ENCODE data around the gene TBC1D25. TPM values are rescaled to one million over a fixed set of nuclear protein-coding genes. Genes with fewer than 3 reads are reported as not detected.
"Not testable (repeated sequence)": the region's sequence is repeated elsewhere in the genome, so short reads cannot be mapped to it uniquely, and the experiment has no call there.

The TBC1D25 gene
- total RNA-seq, 1 donor from 2014 or later = 14.5 TPM

DNA sequence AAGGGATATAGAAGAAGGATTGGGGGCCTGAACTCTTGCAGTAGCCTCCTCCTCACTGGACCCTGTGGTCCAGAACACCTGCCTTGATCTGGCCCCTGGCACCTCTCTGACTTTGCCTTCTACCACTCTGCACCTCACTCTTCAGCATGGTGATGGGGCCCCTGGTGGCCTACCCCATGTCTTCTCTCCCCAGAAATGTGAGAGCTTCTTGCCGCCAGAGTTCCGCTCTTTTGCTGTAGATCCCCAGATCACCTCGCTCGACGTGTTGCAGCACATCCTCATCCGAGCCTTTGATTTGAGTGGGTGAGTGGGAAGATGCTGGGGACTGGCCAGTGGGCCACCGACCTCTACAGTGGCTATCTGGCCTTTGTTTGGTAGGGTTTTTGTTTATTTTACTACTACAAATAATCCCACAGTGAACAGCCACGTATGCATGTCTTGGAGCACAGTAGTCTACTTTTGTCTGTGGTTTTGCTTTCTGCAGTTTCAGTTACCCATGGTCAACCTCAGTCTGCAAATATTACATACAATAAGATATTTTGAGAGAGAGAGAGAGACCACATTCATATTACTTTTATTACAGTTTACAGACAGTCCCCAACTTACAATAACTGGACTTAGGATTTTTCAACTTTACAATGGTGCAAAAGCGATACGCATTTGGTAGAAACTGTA lies 1.8 kb downstream of the TBC1D25 start:
- Histone ChIP-seq H3K36me3 (peaks cover 23% of the 10 kb centered on the region), H3K9me3 (replicated peaks) (no peaks in the 10 kb centered on the region), H3K4me3 (no peak overlapping the region), H3K27me3 (ENCODE audit: low read depth) (no peaks in the 10 kb centered on the region), H3K27ac (replicated peaks) (no peak overlapping the region), H3K4me1 (peaks cover 11% of the 10 kb centered on the region)
- intact Hi-C loops (cut with micrococcal nuclease) = no loop called here
- no peak for DNase-seq
- TF ChIP-seq CTCF (IDR thresholded peaks at IDR 0.05; ENCODE audit: borderline replicate concordance) = no peak

- Histone ChIP-seq H3K4me1 (peaks cover 6% of the 10 kb centered on the region), H3K27me3 (ENCODE audit: low read depth) (no peaks in the 10 kb centered on the region), H3K27ac (replicated peaks) (no peak overlapping the region), H3K9me3 (replicated peaks) (no peaks in the 10 kb centered on the region), H3K4me3 (no peak overlapping the region), H3K36me3 (peaks cover 32% of the 10 kb centered on the region)
- intact Hi-C loops (cut with micrococcal nuclease) = no loop called here
- no peak for DNase-seq
- no peak for TF ChIP-seq CTCF (IDR thresholded peaks at IDR 0.05; ENCODE audit: borderline replicate concordance)
Observed at GRCh38 chrX:48548871-48549270, 9.4 kb downstream of the TBC1D25 start.

DNA sequence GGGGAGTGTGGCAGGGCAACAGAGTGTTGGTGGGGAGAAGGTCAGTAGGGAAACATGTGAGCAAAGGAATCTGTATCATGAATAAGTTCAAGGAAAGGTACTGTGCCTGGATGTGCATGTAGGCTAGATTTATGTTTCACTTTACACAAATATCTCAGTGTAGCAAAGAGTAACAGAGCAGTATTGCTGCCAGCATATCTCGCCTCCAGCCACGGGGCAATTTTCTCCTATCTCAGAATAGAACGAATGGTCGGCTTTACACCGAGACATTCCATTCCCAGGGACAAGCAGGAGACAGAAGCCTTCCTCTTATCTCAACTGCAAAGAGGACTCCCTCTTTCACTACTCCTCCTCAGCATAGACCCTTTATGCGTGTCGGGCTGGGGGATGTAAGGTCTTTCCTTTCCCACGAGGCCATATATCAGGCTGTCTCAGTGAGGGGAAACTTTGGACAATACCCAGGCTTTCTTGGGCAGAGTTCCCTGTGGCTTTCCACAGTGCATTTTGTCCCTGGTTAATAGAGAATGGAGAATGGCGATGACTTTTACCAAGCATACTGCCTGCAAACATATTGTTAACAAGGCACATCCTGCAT lies 16.3 kb downstream of the TBC1D25 start:
- Histone ChIP-seq H3K4me1 (peaks cover 11% of the 10 kb centered on the region), H3K36me3 (peaks cover 20% of the 10 kb centered on the region), H3K27ac (replicated peaks) (peak overlapping the region; percentile 73)
- H3K4me3 ChIP-seq; H3K27me3 ChIP-seq (ENCODE audit: low read depth); DNase-seq; H3K9me3 ChIP-seq (replicated peaks); intact Hi-C loops (cut with micrococcal nuclease): not testable (repeated sequence)

- TF ChIP-seq CTCF (IDR thresholded peaks at IDR 0.05; ENCODE audit: borderline replicate concordance) = no peak
- H3K36me3 ChIP-seq = peaks cover 21% of the 10 kb centered on the region
- intact Hi-C loops (cut with micrococcal nuclease) = no loop called here
- H3K27me3 ChIP-seq (ENCODE audit: low read depth) = no peaks in the 10 kb centered on the region
- DNase-seq = no peak
- H3K9me3 ChIP-seq (replicated peaks) = no peaks in the 10 kb centered on the region
- H3K4me3 ChIP-seq = no peak overlapping the region
- peaks cover 6% of the 10 kb centered on the region for H3K4me1 ChIP-seq
- peak overlapping the region; percentile 50 for H3K27ac ChIP-seq (replicated peaks)
Observed at GRCh38 chrX:48558271-48558670, 18.8 kb downstream of the TBC1D25 start.

- H3K27ac ChIP-seq (replicated peaks) = no peak overlapping the region
- no peaks in the 10 kb centered on the region for H3K9me3 ChIP-seq (replicated peaks)
- no peak for DNase-seq
- peaks cover 21% of the 10 kb centered on the region for H3K36me3 ChIP-seq
- TF ChIP-seq CTCF (IDR thresholded peaks at IDR 0.05; ENCODE audit: borderline replicate concordance) = no peak
- no peaks in the 10 kb centered on the region for H3K27me3 ChIP-seq (ENCODE audit: low read depth)
- no peak overlapping the region for H3K4me3 ChIP-seq
- H3K4me1 ChIP-seq = peaks cover 12% of the 10 kb centered on the region
- intact Hi-C loops (cut with micrococcal nuclease) = no loop called here
Observed at GRCh38 chrX:48559636-48560035, 20.1 kb downstream of the TBC1D25 start.

DNA sequence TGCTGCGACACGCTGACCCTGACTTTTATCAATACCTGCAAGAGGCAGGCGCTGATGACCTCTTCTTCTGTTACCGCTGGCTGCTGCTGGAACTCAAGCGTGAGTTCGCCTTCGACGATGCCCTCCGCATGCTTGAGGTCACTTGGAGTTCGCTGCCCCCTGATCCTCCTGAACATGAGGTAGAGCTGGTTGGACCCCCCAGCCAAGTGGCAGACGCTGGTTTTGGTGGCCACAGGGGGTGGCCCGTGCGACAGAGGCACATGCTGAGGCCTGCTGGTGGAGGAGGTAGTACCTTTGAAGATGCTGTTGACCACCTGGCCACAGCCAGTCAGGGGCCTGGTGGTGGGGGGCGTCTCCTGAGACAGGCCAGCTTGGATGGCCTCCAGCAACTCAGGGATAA lies 20.5 kb downstream of the TBC1D25 start:
- Histone ChIP-seq H3K27ac (replicated peaks) (no peak overlapping the region), H3K4me3 (no peak overlapping the region), H3K36me3 (peaks cover 21% of the 10 kb centered on the region), H3K27me3 (ENCODE audit: low read depth) (no peaks in the 10 kb centered on the region), H3K4me1 (peaks cover 12% of the 10 kb centered on the region), H3K9me3 (replicated peaks) (no peaks in the 10 kb centered on the region)
- TF ChIP-seq CTCF (IDR thresholded peaks at IDR 0.05; ENCODE audit: borderline replicate concordance) = no peak
- no peak for DNase-seq
- intact Hi-C loops (cut with micrococcal nuclease) = no loop called here
